Globus pallidus (tissue), 1 donor: ENCODE measurements around the gene PCP4.
"Not testable (repeated sequence)": the region's sequence is repeated elsewhere in the genome, so short reads cannot be mapped to it uniquely, and the experiment has no call there.

Experiments
- DNase-seq: peaks from one replicate; pipeline ENCODE4 v3.0.0-alpha.2; 2015; ENCODE audit warnings: low spot score

PCP4 gene

GRCh38 chr21:39866093-39866492 is 1.1 kb upstream of the PCP4 start:
- DNase-seq: no peak

GRCh38 chr21:39869141-39869818 is 2.0 kb downstream of the PCP4 start:
- no peak for DNase-seq

GRCh38 chr21:39873687-39874086 is 6.4 kb downstream of the PCP4 start:
- no peak for DNase-seq

- DNase-seq: no peak
Measured at GRCh38 chr21:39874206-39874605, 7.0 kb downstream of the PCP4 start.

GRCh38 chr21:39874759-39875158 is 7.5 kb downstream of the PCP4 start:
- DNase-seq: no peak

GRCh38 chr21:39881661-39882060 is 14.4 kb downstream of the PCP4 start:
- DNase-seq: no peak

- no peak for DNase-seq
Measured at GRCh38 chr21:39882151-39882838, 15.1 kb downstream of the PCP4 start.

- DNase-seq: no peak
Measured at GRCh38 chr21:39882839-39883195, 15.6 kb downstream of the PCP4 start.

- DNase-seq: peak; percentile 63
Measured at GRCh38 chr21:39885119-39885848, 18.0 kb downstream of the PCP4 start.

- DNase-seq: no peak
Measured at GRCh38 chr21:39888848-39889247, 21.6 kb downstream of the PCP4 start.

- no peak for DNase-seq
Measured at GRCh38 chr21:39891111-39891510, 23.9 kb downstream of the PCP4 start.

GRCh38 chr21:39891863-39892262 is 24.6 kb downstream of the PCP4 start:
- DNase-seq: not testable (repeated sequence)

- DNase-seq: no peak
Measured at GRCh38 chr21:39900491-39900890, 33.3 kb downstream of the PCP4 start.

- no peak for DNase-seq
Measured at GRCh38 chr21:39900911-39901310, 33.7 kb downstream of the PCP4 start.

GRCh38 chr21:39902986-39903385 is 35.7 kb downstream of the PCP4 start:
- DNase-seq: no peak

GRCh38 chr21:39904457-39904856 is 37.2 kb downstream of the PCP4 start:
- no peak for DNase-seq

GRCh38 chr21:39908265-39908923 is 41.2 kb downstream of the PCP4 start:
- DNase-seq: no peak

- DNase-seq: no peak
Measured at GRCh38 chr21:39911286-39912199, 44.3 kb downstream of the PCP4 start.

GRCh38 chr21:39913706-39914305 is 46.6 kb downstream of the PCP4 start:
- no peak for DNase-seq

GRCh38 chr21:39915881-39916280 is 48.6 kb downstream of the PCP4 start:
- DNase-seq: no peak

GRCh38 chr21:39918558-39918957 is 51.3 kb downstream of the PCP4 start:
- DNase-seq: peak; percentile 29
